Measurements from ENCODE around the gene DDX6.
"Not testable (repeated sequence)": the region's sequence is repeated elsewhere in the genome, so short reads cannot be mapped to it uniquely, and the experiment has no call there.

DDX6 gene

GRCh38 chr11:118790357-118791110 is 430 bp downstream of the DDX6 start:
- peak; percentile 61 to 66 for DNase-seq

- DNase-seq: peak; percentile 45 to 70
These were observed 1.2 kb downstream of the DDX6 start for GRCh38 chr11:118789501-118790356.

GRCh38 chr11:118786657-118787056 is 4.3 kb downstream of the DDX6 start:
- DNase-seq: no peak

- DNase-seq: no peak
These were observed 5.6 kb downstream of the DDX6 start for GRCh38 chr11:118785362-118785761.

- DNase-seq: no peak
These were observed 7.1 kb downstream of the DDX6 start for GRCh38 chr11:118783724-118784495.

- DNase-seq: not testable (repeated sequence)
These were observed 7.6 kb downstream of the DDX6 start for GRCh38 chr11:118783324-118783723.

GRCh38 chr11:118778898-118779297 is 12.1 kb downstream of the DDX6 start:
- no peak for DNase-seq

- no peak for DNase-seq
These were observed 16.9 kb downstream of the DDX6 start for GRCh38 chr11:118774032-118774431.

- DNase-seq: no peak
These were observed 19.2 kb downstream of the DDX6 start for GRCh38 chr11:118771547-118772288.

- no peak for DNase-seq
These were observed 22.3 kb downstream of the DDX6 start for GRCh38 chr11:118768690-118769089.

- no peak for DNase-seq
These were observed 24.9 kb downstream of the DDX6 start for GRCh38 chr11:118766035-118766434.

GRCh38 chr11:118765095-118765691 is 25.8 kb downstream of the DDX6 start:
- DNase-seq: not testable (repeated sequence)

- no peak for DNase-seq
These were observed 27.9 kb downstream of the DDX6 start for GRCh38 chr11:118763041-118763440.

- not testable (repeated sequence) for DNase-seq
These were observed 29.0 kb downstream of the DDX6 start for GRCh38 chr11:118761981-118762380.

GRCh38 chr11:118757876-118758399 is 33.0 kb downstream of the DDX6 start:
- no peak for DNase-seq

GRCh38 chr11:118752654-118753053 is 38.3 kb downstream of the DDX6 start:
- DNase-seq: no peak

- DNase-seq: no peak
These were observed 41.5 kb downstream of the DDX6 start for GRCh38 chr11:118749429-118749828.

- DNase-seq: no peak
These were observed 42.9 kb downstream of the DDX6 start for GRCh38 chr11:118748056-118748455.

GRCh38 chr11:118746988-118747585 is 43.9 kb downstream of the DDX6 start:
- no peak for DNase-seq

- DNase-seq: no peak
These were observed 46.9 kb downstream of the DDX6 start for GRCh38 chr11:118744046-118744445.

- DNase-seq: no peak
These were observed 48.7 kb downstream of the DDX6 start for GRCh38 chr11:118742304-118742703.

All from CD4-positive, alpha-beta T cell treated with Interferon alpha-2 for 1 hour (primary cell).